GM19467 (cell line): ENCODE measurements around the gene ZRANB1.

Experiments
- ATAC-seq: cut with Tn5 transposase; IDR thresholded peaks from one replicate; pipeline ENCODE4 v1.9.1; 2021; ENCODE audit warnings: mild to moderate bottlenecking, moderate library complexity; ENCODE audit not compliant: unreplicated experiment

Gene ZRANB1

GRCh38 chr10:124918906-124919305, 23.0 kb upstream of the ZRANB1 start:
- ATAC-seq = no peak

GRCh38 chr10:124921261-124921660, 20.7 kb upstream of the ZRANB1 start:
- no peak for ATAC-seq

- ATAC-seq = no peak
Measured at GRCh38 chr10:124923684-124924083, 18.2 kb upstream of the ZRANB1 start.

- no peak for ATAC-seq
Measured at GRCh38 chr10:124926548-124926947, 15.4 kb upstream of the ZRANB1 start.

- ATAC-seq = no peak
Measured at GRCh38 chr10:124928087-124928486, 13.8 kb upstream of the ZRANB1 start.

- ATAC-seq = no peak
Measured at GRCh38 chr10:124928545-124928944, 13.4 kb upstream of the ZRANB1 start.

- no peak for ATAC-seq
Measured at GRCh38 chr10:124935946-124936345, 6.0 kb upstream of the ZRANB1 start.

GRCh38 chr10:124936813-124937212, 5.1 kb upstream of the ZRANB1 start:
- ATAC-seq = no peak

GRCh38 chr10:124939290-124939689, 2.6 kb upstream of the ZRANB1 start:
- ATAC-seq = no peak

GRCh38 chr10:124942317-124943169, 620 bp downstream of the ZRANB1 start:
- no peak for ATAC-seq

- no peak for ATAC-seq
Measured at GRCh38 chr10:124943301-124944092, 1.6 kb downstream of the ZRANB1 start.

- ATAC-seq = no peak
Measured at GRCh38 chr10:124944982-124945381, 3.1 kb downstream of the ZRANB1 start.

- ATAC-seq = no peak
Measured at GRCh38 chr10:124946945-124947344, 5.0 kb downstream of the ZRANB1 start.

- ATAC-seq = no peak
Measured at GRCh38 chr10:124949543-124949942, 7.6 kb downstream of the ZRANB1 start.

- no peak for ATAC-seq
Measured at GRCh38 chr10:124952123-124952522, 10.2 kb downstream of the ZRANB1 start.

GRCh38 chr10:124953421-124953820, 11.5 kb downstream of the ZRANB1 start:
- no peak for ATAC-seq

- no peak for ATAC-seq
Measured at GRCh38 chr10:124955243-124955642, 13.3 kb downstream of the ZRANB1 start.

GRCh38 chr10:124955868-124956267, 13.9 kb downstream of the ZRANB1 start:
- ATAC-seq = no peak

GRCh38 chr10:124956764-124957163, 14.8 kb downstream of the ZRANB1 start:
- no peak for ATAC-seq

GRCh38 chr10:124957404-124957947, 15.6 kb downstream of the ZRANB1 start:
- no peak for ATAC-seq

GRCh38 chr10:124959564-124959963, 17.6 kb downstream of the ZRANB1 start:
- ATAC-seq = no peak

- no peak for ATAC-seq
Measured at GRCh38 chr10:124961248-124961570, 19.3 kb downstream of the ZRANB1 start.
